K562 (cell line): Measurements from ENCODE around the gene LMBR1.
"Not testable (repeated sequence)": the region's sequence is repeated elsewhere in the genome, so short reads cannot be mapped to it uniquely, and the experiment has no call there.

ENCODE experiments used
- KLF16 ChIP-seq: IDR thresholded peaks from 2 replicates; pipeline ENCODE4 v1.6.1; 2016; ENCODE audit warnings: antibody characterized with exemption
- SLC30A9 ChIP-seq: fragments of 250-450 bp; sonication (Bioruptor Pico); IDR thresholded peaks from 2 replicates; pipeline ENCODE4 v1.8.0; 2022; ENCODE audit warnings: mild to moderate bottlenecking, moderate library complexity

GRCh38 chr7:156701787-156702186, 191.2 kb downstream of the LMBR1 start:
- TF ChIP-seq SLC30A9, KLF16: not testable (repeated sequence)
